HG02981 (cell line): ENCODE data around the gene STAC2.

Experiments used
- ATAC-seq: cut with Tn5 transposase; IDR thresholded peaks from one replicate; pipeline ENCODE4 v1.9.1; 2021; ENCODE audit warnings: mild to moderate bottlenecking, moderate library complexity; ENCODE audit not compliant: unreplicated experiment

STAC2 gene

DNA sequence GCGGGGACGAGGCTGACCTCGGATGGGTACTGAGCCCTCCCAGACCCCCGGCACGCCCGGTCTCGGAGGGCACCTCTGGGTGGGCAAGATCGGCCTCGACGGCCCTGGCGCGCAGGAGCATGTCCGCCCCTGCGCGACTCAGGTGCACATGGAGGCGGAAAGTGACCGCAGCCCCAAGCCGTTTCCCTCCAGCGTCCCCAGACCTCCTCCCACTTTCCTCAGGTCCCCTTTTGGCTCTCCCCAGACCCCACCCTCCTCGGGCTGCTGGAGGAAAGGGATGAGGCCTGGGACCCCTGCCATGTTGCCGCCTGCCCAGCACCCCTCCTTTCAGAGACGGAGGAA is 15.7 kb downstream of the STAC2 start:
- no peak for ATAC-seq

GRCh38 chr17:39209317-39210092 is 16.2 kb downstream of the STAC2 start:
- ATAC-seq = no peak

DNA sequence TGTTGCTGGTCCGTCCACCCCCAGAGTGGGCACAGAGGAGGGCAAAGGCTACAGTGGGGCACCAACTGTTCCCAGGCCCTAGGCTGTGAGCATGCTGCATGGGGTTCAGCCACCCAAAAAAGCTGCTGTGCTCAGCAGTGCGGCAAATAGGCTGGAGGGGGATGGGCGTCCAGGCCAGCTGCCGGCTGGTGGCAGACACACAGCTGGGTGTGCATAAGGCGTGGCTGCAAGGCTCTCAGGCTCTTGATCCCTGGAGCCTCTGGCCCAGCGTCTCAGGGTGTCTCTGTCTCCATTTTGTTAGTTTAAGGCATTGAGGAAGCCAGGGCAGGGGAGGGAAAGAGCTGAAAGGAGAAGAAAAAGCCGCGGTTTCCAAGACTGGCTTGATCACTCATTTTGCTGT is 16.9 kb downstream of the STAC2 start:
- no peak for ATAC-seq

GRCh38 chr17:39208136-39208535 is 17.6 kb downstream of the STAC2 start:
- ATAC-seq = no peak

- ATAC-seq = no peak
Observed at GRCh38 chr17:39205112-39205526, 20.6 kb downstream of the STAC2 start.

- no peak for ATAC-seq
Observed at GRCh38 chr17:39204245-39204644, 21.5 kb downstream of the STAC2 start.

DNA sequence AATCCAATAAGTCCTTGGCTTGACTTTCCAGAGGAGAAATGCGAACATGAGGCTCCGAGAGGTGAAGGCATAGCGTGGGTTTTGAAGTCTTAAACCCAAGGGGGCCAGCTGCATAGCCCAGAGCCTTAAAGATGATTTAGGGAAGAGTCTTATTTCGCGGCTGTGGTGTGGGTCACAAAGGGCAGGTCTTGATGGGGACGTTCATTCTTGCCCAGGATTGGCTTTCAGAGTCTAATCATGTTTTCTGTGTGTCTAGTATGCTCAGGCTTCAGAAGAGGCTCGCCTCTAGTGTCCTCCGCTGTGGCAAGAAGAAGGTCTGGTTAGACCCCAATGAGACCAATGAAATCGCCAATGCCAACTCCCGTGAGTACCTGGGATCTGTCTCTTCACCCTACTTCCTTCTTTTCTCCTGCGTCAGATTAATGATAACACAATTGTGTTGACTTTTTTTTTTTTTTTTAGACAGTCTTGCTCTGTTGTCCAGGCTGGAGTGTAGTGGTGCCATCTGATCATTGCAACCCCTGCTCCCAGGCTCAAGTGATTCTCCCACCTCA is 24.7 kb downstream of the STAC2 start:
- ATAC-seq = no peak

DNA sequence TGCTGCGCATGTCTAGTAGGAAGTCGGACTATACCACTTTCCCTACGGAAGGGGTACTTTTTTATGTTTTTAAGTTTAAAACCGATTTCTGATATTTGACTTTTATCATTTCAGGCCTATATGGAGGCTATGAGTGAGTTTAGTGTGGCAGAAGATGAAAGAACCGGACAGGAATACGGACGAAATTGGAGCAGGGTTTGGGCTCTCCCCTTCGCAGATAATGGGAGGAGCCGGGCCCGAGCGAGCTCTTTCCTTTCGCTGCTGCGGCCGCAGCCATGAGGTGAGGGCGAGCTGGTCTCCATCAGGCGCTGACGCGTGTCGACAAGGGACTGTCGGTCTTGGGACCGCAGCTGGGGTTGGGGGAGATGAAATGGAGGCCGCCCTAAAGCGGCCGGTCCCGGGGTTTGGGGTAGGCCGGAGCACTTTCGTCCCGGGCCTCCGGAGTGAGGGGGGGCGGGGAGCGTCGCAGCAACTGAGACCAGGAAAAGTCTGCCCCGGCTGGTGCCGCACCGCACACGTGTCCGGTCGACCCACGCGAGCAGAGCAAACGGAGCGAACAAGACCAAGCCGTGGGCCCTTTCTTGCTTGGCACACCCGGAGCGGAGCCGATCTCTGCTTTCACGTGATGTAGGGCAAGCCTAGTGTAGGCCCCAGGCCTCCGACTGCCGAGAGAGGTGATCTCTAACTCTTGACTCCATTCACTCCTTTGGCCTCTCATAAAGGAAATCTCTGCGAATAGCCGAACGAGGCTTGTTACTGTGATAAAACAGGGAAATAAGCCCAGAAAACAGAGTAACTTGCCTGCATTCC is 25.5 kb downstream of the STAC2 start, which contains the start of gene RPL19:
Gene RPL19 (plus strand): TSS at position 214 of the 810 bp plus-strand sequence. CDS start 62 bp downstream, at position 276.
- ATAC-seq = peak; percentile 45

- ATAC-seq = peak; percentile 59
Observed at GRCh38 chr17:39199820-39200069, 26.0 kb downstream of the STAC2 start.

- ATAC-seq = no peak
Observed at GRCh38 chr17:39198186-39198566, 27.6 kb downstream of the STAC2 start.

DNA sequence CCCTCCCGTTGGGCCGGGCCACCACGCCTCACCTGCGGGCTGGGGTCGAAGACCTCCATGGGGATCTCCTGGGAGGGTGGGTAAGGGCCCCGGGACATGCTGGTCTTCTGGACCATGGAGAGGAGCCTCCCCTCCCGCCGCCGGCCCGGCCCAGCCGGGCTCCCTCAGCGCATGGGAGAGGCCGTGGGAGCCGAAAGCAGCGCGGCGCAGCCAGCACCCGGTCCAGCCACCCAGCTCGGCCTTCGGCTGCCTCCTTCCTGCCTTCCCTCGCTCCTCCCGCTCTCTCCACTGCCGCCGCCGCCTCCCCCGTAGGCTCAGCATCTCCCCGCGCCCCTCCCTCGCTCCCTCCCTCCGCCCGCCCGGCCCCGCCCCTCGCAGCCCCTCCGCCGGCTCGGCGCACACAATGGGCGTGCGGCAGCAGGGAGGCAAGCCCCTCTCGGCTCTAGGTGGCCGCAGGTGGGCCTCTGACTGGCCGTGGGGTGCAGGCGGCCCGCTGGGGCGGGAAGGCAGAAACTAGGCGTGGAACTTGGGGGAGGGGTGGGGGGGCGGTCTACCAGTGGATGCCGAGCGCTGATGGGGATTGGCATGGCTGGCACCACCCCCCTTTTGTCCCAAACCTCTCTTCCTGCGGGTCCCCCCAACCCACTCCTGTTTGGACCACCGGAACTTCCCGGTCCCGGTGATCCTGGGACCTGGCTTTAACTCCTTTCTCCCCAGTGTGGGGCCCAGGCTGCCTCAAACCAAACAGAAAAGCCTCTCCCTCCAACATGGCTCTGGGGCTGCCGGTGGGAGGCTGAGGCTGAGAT is 28.2 kb downstream of the STAC2 start, which contains the start of gene CACNB1:
Gene CACNB1 (minus strand): TSS at position 290 of the 806 bp plus-strand sequence. CDS start 174 bp downstream, at position 116.
- ATAC-seq = no peak

DNA sequence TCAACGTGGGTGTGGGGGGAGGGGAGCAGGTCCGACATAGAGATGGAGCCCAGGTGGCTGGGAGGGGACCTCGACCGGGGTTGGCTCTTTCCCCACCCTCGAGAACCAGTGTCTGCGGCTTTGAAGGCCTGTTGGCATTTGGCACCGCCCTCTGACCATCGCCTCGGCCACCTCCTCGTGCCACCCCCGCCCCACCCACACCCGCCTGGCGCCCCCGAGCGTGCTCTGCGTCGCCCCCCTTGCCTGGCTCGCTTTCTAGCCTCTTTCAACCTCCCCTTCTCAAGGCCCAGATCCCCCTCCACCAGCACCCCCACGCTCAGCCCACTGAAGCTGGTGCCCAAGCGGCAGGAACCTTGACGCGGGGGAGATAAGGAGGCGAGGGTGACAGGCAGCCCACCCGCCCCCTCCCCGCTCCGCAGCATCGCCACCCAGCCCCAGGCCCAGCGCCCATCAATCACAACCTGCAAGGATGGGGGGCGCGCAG is 28.9 kb downstream of the STAC2 start:
- ATAC-seq = no peak

GRCh38 chr17:39196241-39196807 is 29.4 kb downstream of the STAC2 start:
- no peak for ATAC-seq

GRCh38 chr17:39195568-39196160 is 30.1 kb downstream of the STAC2 start:
- no peak for ATAC-seq

DNA sequence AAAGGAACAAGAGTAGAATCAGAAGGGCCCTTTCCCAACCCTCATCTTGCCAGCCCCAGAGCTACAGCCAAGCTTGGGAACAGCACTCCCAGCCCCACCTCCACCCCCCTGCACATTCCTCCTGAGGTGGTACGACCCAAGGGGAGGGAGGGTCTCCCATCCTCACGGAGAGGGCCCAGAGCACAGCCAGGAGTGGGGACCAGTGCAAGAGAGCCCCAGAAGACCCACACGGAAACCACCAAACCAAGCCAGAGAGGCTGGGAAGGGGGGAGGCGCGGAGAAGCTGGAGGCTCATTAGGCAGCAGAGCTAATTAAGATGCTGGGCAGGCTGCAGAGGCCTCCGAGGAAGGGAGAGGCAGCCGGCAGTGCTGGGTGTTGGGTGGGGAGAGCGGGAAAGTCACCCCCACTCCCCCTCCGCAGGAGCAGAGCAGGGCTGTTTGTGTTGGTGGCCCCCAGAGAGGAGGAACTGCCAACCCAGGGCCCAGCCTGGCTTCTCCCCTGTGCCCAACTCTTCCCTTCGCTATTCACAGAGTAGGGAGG is 30.7 kb downstream of the STAC2 start:
- no peak for ATAC-seq

DNA sequence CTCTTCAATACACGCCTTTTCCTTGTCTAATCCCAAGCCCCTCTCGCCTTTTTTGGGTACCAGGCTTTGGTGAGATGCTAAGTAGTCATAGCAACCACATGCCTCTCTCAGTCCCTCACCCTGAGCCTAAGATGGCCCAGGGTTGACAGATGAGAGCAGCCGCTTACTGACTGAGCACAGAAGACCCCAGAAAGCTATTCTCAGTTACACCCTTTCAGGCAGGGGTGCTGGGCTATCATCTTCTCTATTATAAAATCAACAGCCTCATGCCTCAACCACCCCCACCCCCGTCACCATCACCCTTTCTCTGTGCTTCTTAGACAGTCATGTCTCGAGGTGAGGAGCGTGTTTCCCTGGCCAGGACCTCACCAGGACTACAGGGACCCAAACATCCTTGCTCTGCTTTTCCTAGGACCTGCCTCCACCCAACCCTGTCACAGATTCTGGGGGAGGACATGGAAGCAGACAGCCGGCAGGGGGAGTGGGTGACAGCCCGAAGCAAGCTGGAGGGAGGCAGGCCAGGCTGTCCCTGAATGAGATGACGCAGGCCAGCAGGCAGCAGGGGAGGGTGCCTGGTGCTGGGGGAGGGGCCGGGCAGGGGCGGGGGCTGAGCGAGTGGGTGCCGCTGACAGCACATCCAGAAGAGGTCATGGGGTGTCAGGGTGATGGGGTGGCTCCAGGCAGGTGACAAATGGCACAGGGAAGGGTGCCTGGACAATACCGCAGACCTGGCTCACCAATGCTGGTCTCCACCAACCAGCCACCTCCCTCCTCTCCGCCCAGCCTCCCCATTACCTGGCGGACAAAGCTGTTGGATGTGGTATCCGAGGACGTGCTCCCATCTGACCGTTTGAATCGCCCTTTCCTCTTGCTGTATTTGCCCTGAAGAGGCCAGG is 31.4 kb downstream of the STAC2 start:
- ATAC-seq = no peak

- ATAC-seq = no peak
Observed at GRCh38 chr17:39193346-39193745, 32.4 kb downstream of the STAC2 start.

GRCh38 chr17:39192901-39193300 is 32.8 kb downstream of the STAC2 start:
- no peak for ATAC-seq
